ENCODE data around the gene DMP1.
"Not testable (repeated sequence)": the region's sequence is repeated elsewhere in the genome, so short reads cannot be mapped to it uniquely, and the experiment has no call there.

The DMP1 gene

GRCh38 chr4:87679449-87680169 is 29.5 kb downstream of the DMP1 start:
- H3K27ac ChIP-seq: no peak overlapping the region
- TF ChIP-seq ZFX (IDR thresholded peaks at IDR 0.05; ENCODE audit: borderline replicate concordance): no peak
- peak; percentile 93 for TF ChIP-seq CTCF (IDR thresholded peaks at IDR 0.05)

GRCh38 chr4:87680271-87680670 is 30.2 kb downstream of the DMP1 start:
- no peak overlapping the region for H3K27ac ChIP-seq
- TF ChIP-seq ZFX (IDR thresholded peaks at IDR 0.05; ENCODE audit: borderline replicate concordance) (no peak), CTCF (IDR thresholded peaks at IDR 0.05) (no peak)

GRCh38 chr4:87688316-87688715 is 38.2 kb downstream of the DMP1 start:
- no peak for TF ChIP-seq CTCF (IDR thresholded peaks at IDR 0.05)
- no peak overlapping the region for H3K27ac ChIP-seq

GRCh38 chr4:87690947-87691346 is 40.9 kb downstream of the DMP1 start:
- H3K27ac ChIP-seq: not testable (repeated sequence)

GRCh38 chr4:87692060-87692459 is 42.0 kb downstream of the DMP1 start:
- H3K27ac ChIP-seq: not testable (repeated sequence)

- no peak overlapping the region for H3K27ac ChIP-seq
- TF ChIP-seq ZFX (IDR thresholded peaks at IDR 0.05; ENCODE audit: borderline replicate concordance) (no peak), CTCF (IDR thresholded peaks at IDR 0.05) (no peak)
These were observed 47.2 kb downstream of the DMP1 start for GRCh38 chr4:87697272-87697671.

GRCh38 chr4:87697945-87698344 is 47.9 kb downstream of the DMP1 start:
- TF ChIP-seq ZFX (IDR thresholded peaks at IDR 0.05; ENCODE audit: borderline replicate concordance) (no peak), CTCF (IDR thresholded peaks at IDR 0.05) (no peak)
- no peak overlapping the region for H3K27ac ChIP-seq

- no peak overlapping the region for H3K27ac ChIP-seq
- TF ChIP-seq ZFX (IDR thresholded peaks at IDR 0.05; ENCODE audit: borderline replicate concordance): no peak
- TF ChIP-seq CTCF (IDR thresholded peaks at IDR 0.05): no peak
These were observed 48.3 kb downstream of the DMP1 start for GRCh38 chr4:87698394-87698793.

All from 22Rv1 (cell line).